H1 (cell line): ENCODE data around the gene SPATS2. TPM values are rescaled to one million over a fixed set of nuclear protein-coding genes. Genes with fewer than 3 reads are reported as not detected.

Experiments
- CTCF ChIA-PET: fragments of 300-600 bp; sonication (Branson Sonifier 250); formaldehyde crosslinking; loops from one replicate; lab custom pipeline; 2021; ENCODE audit not compliant: partially characterized antibody; lab: Charles Lee
- POLR2A ChIA-PET: fragments of 300-600 bp; sonication (Branson Sonifier 250); formaldehyde crosslinking; loops from one replicate; lab custom pipeline; 2021; ENCODE audit warnings: inconsistent platforms; ENCODE audit not compliant: partially characterized antibody; lab: Charles Lee
- DNase-seq, 2 experiments: peaks; one replicate each; pipeline versions ENCODE4 v3.0.0 to v3.0.0-alpha.2; 2010 to 2022; ENCODE audit warnings: low spot score in 2 of 2, low read depth in 1 of 2, mixed read lengths in 1 of 2
- FAIRE-seq: peaks from 2 replicates; lab custom pipeline; 2011; peaks lifted over from hg19 to GRCh38; lab: Jason Lieb, UNC
- H2AFZ ChIP-seq: 2 replicates; pipeline ENCODE4 v1.8.1; 2012; ENCODE audit warnings: low read length, inconsistent platforms
- H2AK5ac ChIP-seq: 2 replicates; pipeline ENCODE4 v1.6.1; 2013; ENCODE audit warnings: low read depth, low read length
- H2BK120ac ChIP-seq: replicated peaks from 2 replicates; pipeline ENCODE3; 2013; ENCODE audit warnings: low read depth, low read length, inconsistent platforms
- H2BK12ac ChIP-seq: 2 replicates; pipeline ENCODE4 v1.6.1; 2013; ENCODE audit warnings: low read depth, low read length
- H2BK15ac ChIP-seq: 2 replicates; pipeline ENCODE4 v1.6.1; 2013; ENCODE audit warnings: low read length
- H2BK20ac ChIP-seq: 2 replicates; pipeline ENCODE4 v1.6.1; 2013; ENCODE audit warnings: low read length
- H2BK5ac ChIP-seq: 2 replicates; pipeline ENCODE4 v1.6.1; 2013; ENCODE audit warnings: low read depth, low read length
- H3K14ac ChIP-seq: 2 replicates; pipeline ENCODE4 v1.6.1; 2013; ENCODE audit warnings: inconsistent platforms; ENCODE audit not compliant: insufficient read length
- H3K18ac ChIP-seq: 2 replicates; pipeline ENCODE4 v1.6.1; 2013; ENCODE audit warnings: low read length; ENCODE audit errors: extremely low read depth
- H3K23ac ChIP-seq: 2 replicates; pipeline ENCODE4 v1.6.1; 2013; ENCODE audit warnings: inconsistent platforms; ENCODE audit not compliant: insufficient read length
- H3K23me2 ChIP-seq: 2 replicates; pipeline ENCODE4 v1.6.1; 2013; ENCODE audit warnings: low read depth, low read length
- H3K27ac ChIP-seq: 2 replicates; pipeline ENCODE4 v1.6.1; 2011; ENCODE audit warnings: low read depth, low read length, inconsistent platforms
- H3K27me3 ChIP-seq, 4 experiments: replicated peaks in 1 of 4; 1 replicate in 1 of 4; 2 replicates in 3 of 4; pipeline versions ENCODE4 v1.6.1 to v1.8.1; 2011 to 2013; ENCODE audit warnings: low read length in 3 of 4, mild to moderate bottlenecking in 3 of 4, inconsistent platforms in 2 of 4, mixed read lengths in 2 of 4, moderate library complexity in 1 of 4; ENCODE audit not compliant: control insufficient read depth in 3 of 4, insufficient read depth in 3 of 4; ENCODE audit errors: extremely low read depth in 1 of 4
- H3K36me3 ChIP-seq, 4 experiments: 2 replicates each; pipeline versions ENCODE4 v1.6.1 to v1.8.1; 2011 to 2013; ENCODE audit warnings: mild to moderate bottlenecking in 4 of 4, low read length in 3 of 4, moderate library complexity in 2 of 4, control low read depth in 1 of 4, inconsistent platforms in 1 of 4; ENCODE audit not compliant: insufficient read depth in 4 of 4, control insufficient read depth in 2 of 4
- H3K4ac ChIP-seq: replicated peaks from 2 replicates; pipeline ENCODE3; 2013; ENCODE audit warnings: low read length, low read depth, mixed read lengths, inconsistent platforms; ENCODE audit not compliant: insufficient read length
- H3K4me1 ChIP-seq, 4 experiments: replicated peaks in 1 of 4; 1 replicate in 1 of 4; 2 replicates in 3 of 4; pipeline versions ENCODE4 v1.6.1 to v1.8.1; 2011 to 2013; ENCODE audit warnings: low read length in 3 of 4, inconsistent platforms in 2 of 4, mixed read lengths in 1 of 4; ENCODE audit not compliant: insufficient read depth in 4 of 4, control insufficient read depth in 3 of 4
- H3K4me2 ChIP-seq, 2 experiments: 2 replicates each; pipeline versions ENCODE4 v1.6.1 to v1.8.1; 2011 to 2013; ENCODE audit warnings: low read depth in 2 of 2, low read length in 2 of 2, control low read depth in 1 of 2, inconsistent platforms in 1 of 2, mild to moderate bottlenecking in 1 of 2; ENCODE audit not compliant: insufficient read depth in 1 of 2
- H3K4me3 ChIP-seq, 4 experiments: fragments of 200-600, 300-600 bp in 1 of 4; sonication (generic), shearing (Covaris generic), sonication (Bioruptor Twin) in 1 of 4; 2 replicates each; pipeline versions ENCODE4 v1.5.1 to v1.8.1; 2011 to 2016; ENCODE audit warnings: low read length in 4 of 4, low read depth in 3 of 4, control low read depth in 2 of 4, inconsistent platforms in 2 of 4, mild to moderate bottlenecking in 2 of 4, mixed read lengths in 1 of 4, moderate library complexity in 1 of 4; ENCODE audit not compliant: insufficient read depth in 2 of 4; ENCODE audit errors: extremely low read depth in 1 of 4
- H3K56ac ChIP-seq: replicated peaks from 2 replicates; pipeline ENCODE3; 2013; ENCODE audit warnings: low read depth, mild to moderate bottlenecking, mixed read lengths, low read length, inconsistent platforms; ENCODE audit not compliant: insufficient read length
- H3K79me1 ChIP-seq: 2 replicates; pipeline ENCODE4 v1.6.1; 2013; ENCODE audit warnings: low read depth, low read length, control low read depth
- H3K79me2 ChIP-seq, 2 experiments: 2 replicates each; pipeline versions ENCODE4 v1.6.1 to v1.8.1; 2012 to 2013; ENCODE audit warnings: low read length in 2 of 2, mild to moderate bottlenecking in 2 of 2, inconsistent platforms in 1 of 2; ENCODE audit not compliant: insufficient read depth in 2 of 2, control insufficient read depth in 1 of 2
- H3K9ac ChIP-seq, 4 experiments: replicated peaks in 1 of 4; 1 replicate in 1 of 4; 2 replicates in 3 of 4; pipeline versions ENCODE4 v1.6.1 to v1.8.1; 2011 to 2013; ENCODE audit warnings: low read depth in 3 of 4, low read length in 3 of 4, control low read depth in 2 of 4, mild to moderate bottlenecking in 2 of 4, moderate library complexity in 2 of 4, inconsistent platforms in 1 of 4; ENCODE audit errors: extremely low read depth in 1 of 4
- H3K9me3 ChIP-seq, 2 experiments: 2 replicates each; pipeline versions ENCODE4 v1.6.1 to v1.8.1; 2012 to 2013; ENCODE audit warnings: mild to moderate bottlenecking in 2 of 2, moderate library complexity in 2 of 2, control low read depth in 1 of 2, inconsistent platforms in 1 of 2, low read depth in 1 of 2, low read length in 1 of 2, mixed read lengths in 1 of 2; ENCODE audit not compliant: insufficient read depth in 2 of 2
- H4K20me1 ChIP-seq, 2 experiments: replicated peaks in 1 of 2; 2 replicates each; pipeline versions ENCODE3 to v1.8.1; 2011 to 2013; ENCODE audit warnings: inconsistent platforms in 2 of 2, low read length in 2 of 2, mild to moderate bottlenecking in 1 of 2; ENCODE audit not compliant: insufficient read depth in 2 of 2, control insufficient read depth in 1 of 2
- H4K5ac ChIP-seq: 2 replicates; pipeline ENCODE4 v1.6.1; 2013; ENCODE audit warnings: low read length, low read depth, mixed read lengths, inconsistent platforms; ENCODE audit not compliant: insufficient read length
- H4K8ac ChIP-seq: 2 replicates; pipeline ENCODE4 v1.8.0; 2013; ENCODE audit warnings: mild to moderate bottlenecking, moderate library complexity, low read length, inconsistent platforms; ENCODE audit not compliant: insufficient read depth; ENCODE audit errors: extremely low read depth
- H4K91ac ChIP-seq: replicated peaks from 2 replicates; pipeline ENCODE3; 2013; ENCODE audit warnings: low read length, mixed read lengths, inconsistent platforms; ENCODE audit not compliant: insufficient read length
- CBX5 ChIP-seq: fragments of 300-800, 300-1000 bp; sonication (generic); IDR thresholded peaks from 2 replicates; pipeline ENCODE4 v1.7.1; 2016; ENCODE audit warnings: antibody characterized with exemption, low read length, low read depth
- E2F6 ChIP-seq: IDR thresholded peaks from 2 replicates; pipeline ENCODE4 v1.6.1; 2012; ENCODE audit warnings: inconsistent platforms
- EGR1 ChIP-seq: IDR thresholded peaks from 2 replicates; pipeline ENCODE4 v1.6.1; 2011; ENCODE audit warnings: low read depth, low read length, borderline replicate concordance
- GTF2F1 ChIP-seq: IDR thresholded peaks from 2 replicates; pipeline ENCODE4 v1.6.1; 2012; ENCODE audit warnings: low read depth, low read length, improper control_type of control experiment, borderline replicate concordance
- HDAC2 ChIP-seq, 2 experiments: fragments of 300-600 bp in 1 of 2; sonication (generic) in 1 of 2; IDR thresholded peaks; 2 replicates each; pipeline ENCODE4 v1.6.1; 2011 to 2012; ENCODE audit warnings: low read depth in 2 of 2, low read length in 2 of 2, mild to moderate bottlenecking in 2 of 2, moderate library complexity in 2 of 2, borderline replicate concordance in 1 of 2, inconsistent platforms in 1 of 2
- JUND ChIP-seq: IDR thresholded peaks from 2 replicates; pipeline ENCODE4 v1.6.1; 2011; ENCODE audit warnings: mild to moderate bottlenecking, improper control_type of control experiment, low read length
- KDM5A ChIP-seq: fragments of 200-600 bp; IDR thresholded peaks from 2 replicates; pipeline ENCODE4 v1.7.1; 2012; ENCODE audit warnings: mild to moderate bottlenecking, low read length, inconsistent platforms, mixed read lengths
- POLR2A ChIP-seq, 2 experiments: IDR thresholded peaks; 1 replicate in 1 of 2; 2 replicates in 1 of 2; pipeline ENCODE4 v1.6.1; 2011; ENCODE audit warnings: low read depth in 2 of 2, low read length in 2 of 2, mild to moderate bottlenecking in 2 of 2; ENCODE audit errors: control extremely low read depth in 1 of 2
- POLR2AphosphoS5 ChIP-seq: IDR thresholded peaks from 2 replicates; pipeline ENCODE4 v1.6.1; 2011; ENCODE audit warnings: low read depth, low read length
- SP4 ChIP-seq: IDR thresholded peaks from 2 replicates; pipeline ENCODE4 v1.6.1; 2012; ENCODE audit warnings: low read length, inconsistent platforms
- SRF ChIP-seq: IDR thresholded peaks from 2 replicates; pipeline ENCODE4 v1.6.1; 2011; ENCODE audit warnings: mild to moderate bottlenecking, low read depth, low read length, moderate library complexity
- TAF1 ChIP-seq: IDR thresholded peaks from 2 replicates; pipeline ENCODE4 v1.6.1; 2011; ENCODE audit warnings: mild to moderate bottlenecking, low read depth, low read length
- TEAD4 ChIP-seq: IDR thresholded peaks from 2 replicates; pipeline ENCODE4 v1.6.1; 2012; ENCODE audit warnings: low read depth, low read length, inconsistent platforms, mixed read lengths
- YY1 ChIP-seq: IDR thresholded peaks from 2 replicates; pipeline ENCODE4 v1.6.1; 2011; ENCODE audit warnings: low read depth, mild to moderate bottlenecking, low read length
- WGBS, 2 experiments: shearing (Covaris generic) in 1 of 2; methylation state at CpG; one replicate each; pipeline versions ENCODE4 v1.1.6 to v1.1.7; 2013 to 2015; ENCODE audit warnings: low lambda C conversion rate in 2 of 2, mixed read lengths in 2 of 2, inconsistent platforms in 1 of 2, low coverage in 1 of 2, missing lambda C conversion rate in 1 of 2; ENCODE audit not compliant: insufficient replicate concordance in 2 of 2, insufficient coverage in 1 of 2, insufficient read length in 1 of 2; ENCODE audit errors: extremely low coverage in 1 of 2, missing lambda C conversion rate in 1 of 2; 5-methylcytosine and 5-hydroxymethylcytosine counted together
- polyA plus RNA-seq, 7 experiments: library from polyadenylated mRNA; depleted of rRNA in 3 of 7; stranded (reverse) in 5 of 7; unstranded in 2 of 7; fragments of >200 nt in 5 of 7; fragments of 200-250 nt in 2 of 7; gene quantifications; 1 replicate in 5 of 7; 2 replicates in 1 of 7; 4 replicates in 1 of 7; pipeline versions ENCODE4 v1.2.1 to v1.2.3, GENCODE V29; 2011 to 2013; ENCODE audit warnings: missing spikeins in 2 of 7, mixed read lengths in 2 of 7
- total RNA-seq: library from RNA; stranded (reverse); fragmentation: NEBNext Ultra II Directional; extraction: Animal tissue kit (Norgen Biotek cat#: 25700); gene quantifications from 2 replicates; pipeline ENCODE4 v1.2.1, GENCODE V29; 2021

The SPATS2 gene
- total and polyA plus RNA-seq, 2 of the 8 experiments (the other 6 are each of a cell fraction or from before 2014, with no cell fraction given): 19.2 to 24.5 TPM

- Histone ChIP-seq H3K79me1 (no peaks in the 10 kb centered on the region), H3K23ac (no peak overlapping the region), H3K36me3 (peaks cover 0 to 6% (median 0%) of the 10 kb centered on the region in 4 experiments; a peak in 1 of 8 replicates), H3K9ac (no peak overlapping the region), H3K27me3 (peaks cover 62 to 98% (median 94%) of the 10 kb centered on the region in 4 experiments), H4K8ac (no peak overlapping the region), H4K91ac (no peak overlapping the region), H3K4me3 (no peak overlapping the region), H3K23me2 (peaks cover 16% of the 10 kb centered on the region), H3K18ac (no peak overlapping the region), H3K14ac (no peak overlapping the region), H2AFZ (no peak overlapping the region), H4K20me1 (peaks cover 5 to 14% of the 10 kb centered on the region in 2 experiments), H3K27ac (no peak overlapping the region), H3K79me2 (no peaks in the 10 kb centered on the region), H3K9me3 (no peaks in the 10 kb centered on the region), H3K4me2 (no peak overlapping the region), H4K5ac (no peak overlapping the region), H3K4me1 (peaks cover 0 to 34% (median 17%) of the 10 kb centered on the region in 4 experiments; a peak in 6 of 7 replicates), H2BK5ac (no peak overlapping the region), H3K56ac (no peak overlapping the region), H2BK15ac (peak overlapping the region; percentile 46; the same call in 1 of the 2 replicates), H2BK20ac (no peak overlapping the region), H3K4ac (no peak overlapping the region), H2BK120ac (no peak overlapping the region), H2AK5ac (no peak overlapping the region), H2BK12ac (0 out of 2 replicates have a peak overlapping the region, but pooled peaks have one; percentile 27)
- DNase-seq (no peak), FAIRE-seq (no peak)
- CTCF ChIA-PET: interaction anchor here (0.5 to 1.9 kb wide), 7 partner anchors 12 to 244 kb away, joined by 3 to 9 read pairs (median 4); no protein-coding TSS in a partner anchor
- 88% methylated on average over 7 of the region's 7 CpGs; no CpG with 5 or more reads in 1 of the 2 experiments for WGBS, 2 experiments
- POLR2A ChIA-PET: no interaction called here
- no peak for TF ChIP-seq EGR1
- no peak for TF ChIP-seq GTF2F1
- TF ChIP-seq TEAD4: no peak
- TF ChIP-seq POLR2AphosphoS5: no peak
- no peak for TF ChIP-seq SRF
- TF ChIP-seq YY1: no peak
- no peak for TF ChIP-seq POLR2A (IDR thresholded peaks at IDR 0.05; ENCODE audit: control extremely low read depth in 1 of 2, low read depth in 2 of 2, low read length in 2 of 2)
- TF ChIP-seq SP4: no peak
- no peak for TF ChIP-seq CBX5
- no peak for TF ChIP-seq JUND
- no peak for TF ChIP-seq E2F6
- no peak for TF ChIP-seq KDM5A
- no peak for TF ChIP-seq HDAC2 (IDR thresholded peaks at IDR 0.05; ENCODE audit: borderline replicate concordance in 1 of 2, low read depth in 2 of 2, low read length in 2 of 2)
- no peak for TF ChIP-seq TAF1
Measured at GRCh38 chr12:49541911-49542505, 174.7 kb downstream of the SPATS2 start.
